Endothelial cell of umbilical vein (primary cell): ENCODE data around the gene ZMAT5. TPM values are rescaled to one million over a fixed set of nuclear protein-coding genes. Genes with fewer than 3 reads are reported as not detected.

Source experiments
- BruUV-seq: library from RNA; stranded (reverse); fragments of 400-500 nt; replicated peaks from 2 replicates; lab custom pipeline; 2021; lab: Mats Ljungman, UMichigan
- CTCF ChIA-PET: fragments of 300-600, 350-600 bp; sonication (Branson Sonifier 250); formaldehyde crosslinking; loops from one replicate; lab custom pipeline; 2021; ENCODE audit warnings: antibody characterized with exemption, inconsistent platforms; lab: Charles Lee
- POLR2A ChIA-PET: fragments of 300-600, 350-600 bp; sonication (Branson Sonifier 250); formaldehyde crosslinking; loops from one replicate; lab custom pipeline; 2021; ENCODE audit warnings: antibody characterized with exemption, inconsistent platforms; lab: Charles Lee
- DNase-seq: peaks from one replicate; pipeline ENCODE4 v3.0.0-alpha.2; 2011; ENCODE audit warnings: low read depth, low spot score
- FAIRE-seq: peaks from 2 replicates; lab custom pipeline; 2011; peaks lifted over from hg19 to GRCh38; lab: Jason Lieb, UNC
- H2AFZ ChIP-seq: 2 replicates; pipeline ENCODE4 v1.6.0; 2012; ENCODE audit warnings: low read depth, low read length, control low read depth, inconsistent platforms
- H3K27ac ChIP-seq: 2 replicates; pipeline ENCODE4 v1.5.1; 2011; ENCODE audit warnings: low read depth, mild to moderate bottlenecking, control low read depth, low read length, moderate library complexity; ENCODE audit not compliant: insufficient read depth
- H3K27me3 ChIP-seq, 2 experiments: 2 replicates each; pipeline versions ENCODE4 v1.6.0 to v1.6.1; 2011; ENCODE audit warnings: low read length in 2 of 2, mixed read lengths in 1 of 2; ENCODE audit not compliant: control insufficient read depth in 2 of 2, insufficient read depth in 2 of 2
- H3K36me3 ChIP-seq, 2 experiments: 2 replicates in 1 of 2; 3 replicates in 1 of 2; pipeline ENCODE4 v1.5.1; 2011; ENCODE audit warnings: low read length in 2 of 2, mild to moderate bottlenecking in 1 of 2, moderate library complexity in 1 of 2; ENCODE audit not compliant: control insufficient read depth in 2 of 2, insufficient read depth in 2 of 2; ENCODE audit errors: extremely low read depth in 1 of 2
- H3K4me1 ChIP-seq: 3 replicates; pipeline ENCODE4 v1.5.1; 2011; ENCODE audit warnings: mild to moderate bottlenecking, low read length; ENCODE audit not compliant: control insufficient read depth, insufficient read depth; ENCODE audit errors: extremely low read depth
- H3K4me2 ChIP-seq: 2 replicates; pipeline ENCODE4 v1.6.1; 2011; ENCODE audit warnings: low read length, control low read depth, mixed read lengths; ENCODE audit not compliant: insufficient read depth
- H3K4me3 ChIP-seq, 3 experiments: fragments of 200-600 bp in 1 of 3; sonication (generic), shearing (Covaris generic) in 1 of 3; replicated peaks in 1 of 3; 2 replicates each; pipeline ENCODE4 v1.5.1; 2011 to 2016; ENCODE audit warnings: control low read depth in 3 of 3, low read length in 3 of 3, mild to moderate bottlenecking in 2 of 3, inconsistent platforms in 1 of 3, low read depth in 1 of 3, moderate library complexity in 1 of 3; ENCODE audit not compliant: insufficient read depth in 1 of 3
- H3K79me2 ChIP-seq: 2 replicates; pipeline ENCODE4 v1.6.0; 2012; ENCODE audit warnings: low read length, inconsistent platforms; ENCODE audit not compliant: control insufficient read depth, insufficient read depth
- H3K9ac ChIP-seq: replicated peaks from 2 replicates; pipeline ENCODE3; 2011; ENCODE audit warnings: low read length, control low read depth; ENCODE audit not compliant: insufficient read depth; ENCODE audit errors: extremely low read depth
- H3K9me1 ChIP-seq: replicated peaks from 3 replicates; pipeline ENCODE4 v1.6.0; 2011; ENCODE audit warnings: mild to moderate bottlenecking, low read length; ENCODE audit not compliant: control insufficient read depth, insufficient read depth; ENCODE audit errors: extremely low read depth
- H3K9me3 ChIP-seq: replicated peaks from 2 replicates; pipeline ENCODE4 v1.5.1; 2012; ENCODE audit warnings: low read length, inconsistent platforms; ENCODE audit not compliant: control insufficient read depth, insufficient read depth
- H4K20me1 ChIP-seq: replicated peaks from 2 replicates; pipeline ENCODE3; 2011; ENCODE audit warnings: mild to moderate bottlenecking, low read length; ENCODE audit not compliant: control insufficient read depth, insufficient read depth; ENCODE audit errors: extremely low read depth
- CTCF ChIP-seq, 2 donors: IDR thresholded peaks; 1 replicate in 1 of 2; 2 replicates in 1 of 2; pipeline ENCODE4 v1.5.1; 2011; ENCODE audit warnings: low read length in 2 of 2, mild to moderate bottlenecking in 2 of 2, moderate library complexity in 2 of 2, control low read depth in 1 of 2, inconsistent platforms in 1 of 2, low read depth in 1 of 2; ENCODE audit not compliant: insufficient read depth in 1 of 2; ENCODE audit errors: extremely low read depth in 1 of 2
- EZH2 ChIP-seq: IDR thresholded peaks from 2 replicates; pipeline ENCODE4 v1.6.1; 2012; ENCODE audit warnings: borderline replicate concordance, low read depth, mild to moderate bottlenecking, moderate library complexity, low read length, inconsistent platforms; ENCODE audit not compliant: severe bottlenecking
- FOS ChIP-seq: IDR thresholded peaks from 2 replicates; pipeline ENCODE4 v1.6.1; 2011; ENCODE audit warnings: mild to moderate bottlenecking, low read length, moderate library complexity, borderline replicate concordance; ENCODE audit not compliant: insufficient read depth
- JUN ChIP-seq: IDR thresholded peaks from 2 replicates; pipeline ENCODE4 v1.6.1; 2011; ENCODE audit warnings: borderline replicate concordance, low read depth; ENCODE audit not compliant: insufficient read length, insufficient read depth
- MAX ChIP-seq: IDR thresholded peaks from 2 replicates; pipeline ENCODE4 v1.6.1; 2011; ENCODE audit not compliant: insufficient read depth, insufficient read length
- MYC ChIP-seq: IDR thresholded peaks from one replicate; pipeline ENCODE4 v1.6.1; 2011; ENCODE audit warnings: mild to moderate bottlenecking, low read depth, low read length
- POLR2A ChIP-seq: IDR thresholded peaks from 2 replicates; pipeline ENCODE4 v1.6.1; 2012; ENCODE audit warnings: low read depth, mild to moderate bottlenecking, control low read depth, low read length
- POLR2AphosphoS5 ChIP-seq: IDR thresholded peaks from 2 replicates; pipeline ENCODE4 v1.6.1; 2012; ENCODE audit warnings: low read depth, mild to moderate bottlenecking, control low read depth, low read length, moderate library complexity; ENCODE audit not compliant: insufficient read depth
- dilution Hi-C: fragments of 300-500 bp; cut with MboI; formaldehyde crosslinking; loops from one replicate; pipeline ENCODE4 v1.15.0; 2019; ENCODE audit warnings: low sequenced_read_pairs; ENCODE audit not compliant: extremely low pct_ligation_motif_present
- intact Hi-C: fragments of 100-400 bp; cut with micrococcal nuclease; formaldehyde crosslinking; loops from one replicate; pipeline ENCODE4 v1.10.0; 2022
- polyA plus RNA-seq, 4 experiments: library from polyadenylated mRNA; depleted of rRNA in 3 of 4; stranded (reverse) in 3 of 4; unstranded in 1 of 4; fragments of >200 nt; gene quantifications; 2 replicates each; pipeline versions ENCODE4 v1.2.1 to v1.2.3, GENCODE V29; 2011 to 2012; ENCODE audit warnings: missing spikeins in 1 of 4
- total RNA-seq: library from RNA; stranded (reverse); gene quantifications from 2 replicates; pipeline ENCODE4 v1.2.3, GENCODE V29; 2021

The ZMAT5 gene
- total and polyA plus RNA-seq, 2 donors (not counting 3 experiments of a cell fraction or from before 2014, with no cell fraction given): 24.9 to 43.6 TPM

GRCh38 chr22:29815580-29815979, 48.8 kb upstream of the ZMAT5 start:
- intact Hi-C loops (no loop called here), dilution Hi-C loops (no loop called here)
- DNase-seq (no peak), FAIRE-seq (no peak)
- H3K27ac ChIP-seq: no peak overlapping the region
- no peak overlapping the region for H2AFZ ChIP-seq
- no peaks in the 10 kb centered on the region for H3K9me1 ChIP-seq
- H4K20me1 ChIP-seq: no peaks in the 10 kb centered on the region
- TF ChIP-seq FOS: no peak
- TF ChIP-seq MAX: no peak
- no peak for TF ChIP-seq JUN
- TF ChIP-seq MYC: no peak
- no peak for TF ChIP-seq CTCF (IDR thresholded peaks at IDR 0.05; ENCODE audit: extremely low read depth in 1 of 2, insufficient read depth in 1 of 2, low read depth in 1 of 2, low read length in 2 of 2)
- no peak for TF ChIP-seq POLR2AphosphoS5
- no peak for TF ChIP-seq EZH2
- TF ChIP-seq POLR2A: no peak
- no peak overlapping the region for H3K9ac ChIP-seq
- ChIA-PET CTCF (interaction anchor here (4.2 kb wide), 1 partner anchor 189 kb away, joined by 25 read pairs; no protein-coding TSS in a partner anchor), POLR2A (no interaction called here)
- no peak overlapping the region for H3K4me2 ChIP-seq
- no peaks in the 10 kb centered on the region for H3K27me3 ChIP-seq
- no peak overlapping the region for H3K4me3 ChIP-seq
- H3K4me1 ChIP-seq: no peaks in the 10 kb centered on the region
- peaks cover 14 to 21% of the 10 kb centered on the region in 2 experiments for H3K36me3 ChIP-seq
- no TSS peak for BruUV-seq
- no peaks in the 10 kb centered on the region for H3K9me3 ChIP-seq
- H3K79me2 ChIP-seq: no peaks in the 10 kb centered on the region
